Motor neuron (in vitro differentiated cells): ENCODE results near the gene NMUR1. TPM values are rescaled to one million over a fixed set of nuclear protein-coding genes. Genes with fewer than 3 reads are reported as not detected.
A peak's percentile ranks its signal among the peaks of the same experiment; 100 is the strongest.

Experiments used
- ATAC-seq, 8 experiments: fragments of 200-7000 bp; cut with Tn5 transposase; replicated peaks in 6 of 8; 2 replicates each; pipeline ENCODE4 v1.8.0; 2021; ENCODE audit warnings: mild to moderate bottlenecking in 8 of 8, moderate library complexity in 8 of 8
- H3K27ac ChIP-seq, 2 donors: fragments of 250-450 bp; sonication (Bioruptor Pico); 2 replicates each; pipeline ENCODE4 v1.9.0; 2021; ENCODE audit warnings: antibody characterized with exemption in 2 of 2, mild to moderate bottlenecking in 2 of 2, moderate library complexity in 1 of 2
- H3K4me1 ChIP-seq, 2 donors: fragments of 250-450 bp; sonication (Bioruptor Pico); replicated peaks in 1 of 2; 2 replicates each; pipeline ENCODE4 v1.6.1; 2021; ENCODE audit warnings: antibody characterized with exemption in 2 of 2, mild to moderate bottlenecking in 2 of 2, moderate library complexity in 1 of 2
- H3K4me3 ChIP-seq, 5 donors: fragments of 250-450 bp; sonication (Bioruptor Pico); 2 replicates each; pipeline ENCODE4 v1.9.0; 2021; ENCODE audit warnings: antibody characterized with exemption in 5 of 5, mild to moderate bottlenecking in 5 of 5, moderate library complexity in 4 of 5
- WGBS, 10 experiments: fragments of 450-650 bp; shearing (Covaris generic); methylation state at CpG; one replicate each; pipeline ENCODE4 v1.0.0; 2022; 5-methylcytosine and 5-hydroxymethylcytosine counted together
- in situ Hi-C, 9 experiments: fragments of 400-800 bp; cut with MboI; loops; one replicate each; pipeline ENCODE4 v1.15.0; 2021; ENCODE audit warnings: low sequenced_read_pairs in 9 of 9, low pct_unique_long_range_greater_than_20kb in 2 of 9; ENCODE audit not compliant: unreplicated experiment in 9 of 9
- total RNA-seq, 8 experiments: library from RNA; unstranded; fragments of 300-600 nt; gene quantifications; 2 replicates each; pipeline versions ENCODE4 v1.2.3 to v1.2.4, GENCODE V29; 2022

Gene NMUR1
- total RNA-seq, 8 experiments from 2014 or later: 0.07 to 0.33 (median 0.12) TPM

GRCh38 chr2:231486851-231487596 is 43.2 kb downstream of the NMUR1 start:
- WGBS, 10 experiments: 68 to 100% (median 88%) methylated on average over 1 to 5 of the region's 6 CpGs; no CpG with 5 or more reads in 2 of the 10 experiments
- Histone ChIP-seq H3K27ac (no peak overlapping the region), H3K4me1 (no peaks in the 10 kb centered on the region), H3K4me3 (no peak overlapping the region)
- ATAC-seq: no peak
- in situ Hi-C loops: no loop called here

GRCh38 chr2:231483398-231484329 is 46.6 kb downstream of the NMUR1 start:
- WGBS, 10 experiments: 85 to 100% methylated on average over 3 to 15 of the region's 65 CpGs; no CpG with 5 or more reads in 8 of the 10 experiments
- H3K4me3 ChIP-seq: no peak overlapping the region
- peak in 6 of 8 experiments; percentile 5 to 76 (median 48) for ATAC-seq
- no peak overlapping the region for H3K27ac ChIP-seq
- no peaks in the 10 kb centered on the region for H3K4me1 ChIP-seq
- in situ Hi-C loops: no loop called here

- peak; percentile 67 to 84 (median 78) for ATAC-seq
- H3K4me1 ChIP-seq: no peaks in the 10 kb centered on the region
- 27 to 74% (median 27%) methylated on average over 2 to 12 of the region's 36 CpGs; no CpG with 5 or more reads in 7 of the 10 experiments for WGBS, 10 experiments
- H3K27ac ChIP-seq: no peak overlapping the region
- in situ Hi-C loops: no loop called here
- H3K4me3 ChIP-seq: no peak overlapping the region
These were observed 47.3 kb downstream of the NMUR1 start for GRCh38 chr2:231482806-231483391.

GRCh38 chr2:231480781-231481180 is 49.5 kb downstream of the NMUR1 start:
- 39% methylated on average over 2 of the region's 3 CpGs; no CpG with 5 or more reads in 9 of the 10 experiments for WGBS, 10 experiments
- no peak for ATAC-seq
- in situ Hi-C loops: no loop called here

GRCh38 chr2:231479455-231479854 is 50.8 kb downstream of the NMUR1 start:
- no peaks in the 10 kb centered on the region for H3K4me1 ChIP-seq
- in situ Hi-C loops: no loop called here
- no peak overlapping the region for H3K27ac ChIP-seq
- H3K4me3 ChIP-seq: no peak overlapping the region
- no peak for ATAC-seq
- WGBS, 10 experiments: 80 to 100% (median 87%) methylated on average over 2 to 9 of the region's 9 CpGs; no CpG with 5 or more reads in 2 of the 10 experiments

More at GRCh38 chr2:231480781-231481180, 49.5 kb downstream of the NMUR1 start:
- Histone ChIP-seq H3K27ac (no peak overlapping the region), H3K4me3 (no peak overlapping the region), H3K4me1 (no peaks in the 10 kb centered on the region)

- no peak overlapping the region for H3K4me3 ChIP-seq
- ATAC-seq: no peak
- WGBS, 10 experiments: 0 to 83% (median 29%) methylated on average over 1 to 3 of the region's 3 CpGs; no CpG with 5 or more reads in 1 of the 10 experiments
- no peaks in the 10 kb centered on the region for H3K4me1 ChIP-seq
- H3K27ac ChIP-seq: no peak overlapping the region
- in situ Hi-C loops: no loop called here
These were observed 53.3 kb downstream of the NMUR1 start for GRCh38 chr2:231476920-231477319.

GRCh38 chr2:231475965-231476364 is 54.3 kb downstream of the NMUR1 start:
- Histone ChIP-seq H3K4me1 (no peaks in the 10 kb centered on the region), H3K27ac (no peak overlapping the region), H3K4me3 (no peak overlapping the region)
- ATAC-seq: no peak
- in situ Hi-C loops: no loop called here
- 62 to 100% (median 82%) methylated on average over 2 to 3 of the region's 3 CpGs for WGBS, 10 experiments

Other genes starting within 250 kb of the NMUR1 start
- gene B3GNT7, start 134.7 kb downstream of the NMUR1 start, total RNA-seq: 1 to 10 TPM in 2 of 8 experiments, under 1 TPM in 6; 0.31 to 1.2 (median 0.59) TPM
- 100 to 1,000 TPM; 127 to 675 (median 231) TPM for gene NCL, start 66.0 kb downstream of the NMUR1 start, total RNA-seq
- under 1 TPM in 3 of 8 experiments, not detected in 5; 0.17 to 0.71 (median 0.31) TPM for gene TEX44, start 62.4 kb upstream of the NMUR1 start, total RNA-seq
- gene PTMA, start 178.1 kb upstream of the NMUR1 start, total RNA-seq: 1,000 to 10,000 TPM in 6 of 8 experiments, 100 to 1,000 TPM in 2; 664 to 2,104 (median 1,514) TPM